HG03520 (cell line): Measurements from ENCODE around the gene C1QA.

Experiments
- ATAC-seq: cut with Tn5 transposase; IDR thresholded peaks from one replicate; pipeline ENCODE4 v1.9.1; 2021; ENCODE audit warnings: mild to moderate bottlenecking, moderate library complexity; ENCODE audit not compliant: unreplicated experiment

Gene C1QA

DNA sequence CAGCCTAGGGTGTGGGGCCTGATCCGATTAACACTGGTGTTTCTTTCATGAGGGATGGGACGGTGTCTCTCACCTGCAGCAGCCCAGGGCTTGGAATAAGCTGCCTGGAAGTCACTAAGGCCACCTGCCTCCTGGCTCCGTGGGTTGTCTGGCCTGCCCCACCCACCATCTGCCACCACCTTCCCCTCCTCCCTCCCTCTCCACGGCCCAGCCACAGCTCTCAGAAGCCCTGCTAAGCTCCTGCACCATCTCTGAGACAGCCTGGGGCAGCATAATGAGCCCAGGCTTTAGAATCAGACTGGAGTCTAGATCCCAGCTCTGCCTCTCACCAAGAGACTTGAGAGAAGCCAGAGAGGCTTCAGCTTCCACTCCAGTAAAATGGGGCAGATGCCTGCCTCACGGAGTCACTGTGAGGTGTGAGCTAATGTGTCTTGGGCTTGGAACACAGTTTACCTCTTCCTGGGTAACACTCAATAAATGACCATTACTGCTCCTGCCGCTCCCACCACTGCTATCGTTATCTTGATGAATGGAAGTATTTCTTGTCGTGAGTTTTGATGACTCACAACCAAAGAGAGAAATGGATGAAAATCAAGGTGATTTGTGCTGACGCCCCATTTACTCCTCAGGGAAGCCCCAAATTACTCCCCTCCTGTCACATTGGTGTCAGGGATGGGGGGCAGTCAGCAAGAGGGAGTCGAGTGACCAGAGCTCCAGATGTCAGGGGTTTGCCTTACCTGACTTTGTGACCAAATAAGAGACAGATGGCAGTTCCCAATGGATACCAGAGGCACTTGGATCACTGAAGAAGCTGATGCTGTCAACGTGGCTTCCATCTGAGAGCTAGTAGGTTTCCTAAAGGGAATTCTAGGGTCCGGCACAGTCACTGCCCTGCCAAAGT is 23.5 kb upstream of the C1QA start:
- no peak for ATAC-seq

DNA sequence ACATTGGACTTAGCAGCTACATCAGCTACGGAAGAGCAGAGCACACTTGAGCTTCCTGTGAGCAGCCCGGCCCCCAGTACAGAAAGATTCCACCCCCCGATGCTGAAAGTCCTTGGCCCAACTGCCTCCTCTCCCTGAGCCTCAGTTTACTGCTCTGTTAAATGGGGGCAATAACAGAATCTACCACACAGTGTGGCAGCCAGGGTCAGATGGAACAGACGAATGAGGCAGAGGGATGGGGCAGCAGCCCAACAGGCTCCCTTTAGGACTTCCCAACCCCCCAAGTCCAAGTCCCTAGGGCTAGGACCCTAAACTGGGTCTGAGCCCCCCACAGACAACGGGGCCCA is 22.9 kb upstream of the C1QA start:
- ATAC-seq, result no peak

DNA sequence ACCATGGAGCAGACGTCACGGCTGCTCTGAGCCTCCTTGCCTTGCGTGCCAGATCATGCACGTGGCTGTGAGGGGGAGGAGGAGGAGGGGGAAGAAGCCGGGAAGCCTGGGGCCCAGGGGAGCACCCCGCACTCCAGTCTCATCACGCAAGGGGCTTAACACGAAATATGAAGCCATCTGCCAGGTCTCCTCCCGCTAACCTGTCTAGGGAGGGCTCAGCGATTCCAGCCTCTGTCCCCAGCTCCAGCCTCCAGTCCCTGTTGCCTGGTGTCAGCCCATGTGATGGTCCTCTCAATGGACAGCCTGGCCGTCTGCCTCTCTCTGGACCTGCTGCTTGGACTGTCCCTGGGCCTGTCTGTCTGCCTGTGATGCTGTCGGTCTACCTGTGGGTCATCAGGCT is 22.5 kb upstream of the C1QA start:
- no peak for ATAC-seq

GRCh38 chr1:22615886-22616285 is 20.5 kb upstream of the C1QA start:
- ATAC-seq, result no peak

GRCh38 chr1:22616571-22616970 is 19.9 kb upstream of the C1QA start:
- ATAC-seq, result no peak

- ATAC-seq, result no peak
These were observed 18.4 kb upstream of the C1QA start for GRCh38 chr1:22618056-22618455.

- no peak for ATAC-seq
These were observed 17.2 kb upstream of the C1QA start for GRCh38 chr1:22619252-22619651.

DNA sequence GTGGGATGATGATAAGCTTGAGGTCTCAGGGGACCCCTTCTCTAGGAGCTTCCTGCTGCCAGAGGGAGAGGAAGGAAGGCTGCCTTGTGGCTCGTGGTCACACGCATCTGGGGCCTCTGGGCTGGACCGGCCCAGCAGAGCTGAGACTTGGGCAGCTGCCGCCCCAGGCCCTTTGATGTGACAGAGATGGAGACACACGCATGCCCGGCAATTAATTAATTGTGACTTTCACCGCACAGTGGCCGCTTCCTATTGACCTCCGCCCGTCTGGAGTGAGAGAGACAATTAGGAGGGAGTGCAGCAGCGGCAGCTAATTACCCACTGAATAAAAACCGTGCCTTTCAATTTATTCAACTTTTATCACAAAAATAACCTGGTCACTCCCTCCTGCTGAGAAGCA is 16.6 kb upstream of the C1QA start:
- ATAC-seq, result no peak

DNA sequence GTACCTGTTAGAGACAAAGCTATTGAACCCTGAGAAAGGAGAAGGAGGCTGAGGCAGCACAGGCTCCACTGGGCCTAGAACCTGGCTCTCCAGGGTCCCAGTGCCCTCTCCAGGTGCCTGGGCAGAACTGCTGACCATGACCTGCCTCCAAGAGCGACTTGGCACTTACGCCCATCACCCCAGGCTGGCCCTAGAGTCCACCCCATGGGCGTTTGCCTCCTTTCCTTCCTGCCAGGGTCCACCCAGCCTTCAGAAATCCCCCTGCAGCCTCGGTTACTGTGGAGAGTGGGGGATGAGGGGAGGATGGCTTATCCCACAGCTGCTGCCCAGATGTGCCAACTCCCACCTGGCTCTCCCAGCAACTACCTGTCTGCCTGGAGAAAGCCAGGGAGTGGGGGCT is 14.7 kb upstream of the C1QA start:
- ATAC-seq, result no peak

- no peak for ATAC-seq
These were observed 11.0 kb upstream of the C1QA start for GRCh38 chr1:22625262-22625925.

- no peak for ATAC-seq
These were observed 9.9 kb upstream of the C1QA start for GRCh38 chr1:22626237-22627157.

- no peak for ATAC-seq
These were observed 9.1 kb upstream of the C1QA start for GRCh38 chr1:22627331-22627730.

DNA sequence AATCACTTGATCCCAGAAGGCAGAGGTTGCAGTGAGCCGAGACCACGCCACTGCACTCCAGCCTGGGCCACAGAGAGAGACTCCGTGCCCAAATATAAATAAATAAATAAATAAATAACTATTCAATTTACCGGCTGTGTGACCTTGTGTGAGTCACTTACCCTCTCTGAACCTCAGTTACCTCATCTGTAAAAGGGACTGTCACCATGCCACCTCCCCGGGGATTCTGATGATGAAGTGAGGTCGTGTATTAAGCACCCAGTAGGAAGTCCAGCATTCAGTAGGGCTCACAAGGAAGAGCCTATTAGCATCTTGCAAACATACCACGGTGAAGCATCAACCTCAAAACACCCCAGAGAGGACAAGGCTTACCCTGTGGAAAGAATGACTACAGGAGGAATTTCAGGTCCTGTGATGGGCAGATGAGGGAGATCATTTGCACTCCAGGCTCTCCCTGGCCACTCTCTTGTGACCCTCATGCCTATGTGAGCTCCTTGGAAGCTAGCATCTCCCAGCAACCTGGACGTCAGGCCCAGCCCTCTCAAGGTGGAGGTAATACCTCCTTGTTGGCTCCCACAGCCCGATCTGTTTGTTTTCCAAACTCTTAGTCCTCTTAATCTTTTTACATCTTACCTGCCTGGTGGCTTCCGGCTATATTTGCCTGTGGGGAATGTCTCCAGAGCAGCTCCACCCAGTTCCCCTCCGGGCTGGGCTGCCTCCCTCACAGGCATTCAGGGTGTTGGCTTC is 7.6 kb upstream of the C1QA start:
- no peak for ATAC-seq

DNA sequence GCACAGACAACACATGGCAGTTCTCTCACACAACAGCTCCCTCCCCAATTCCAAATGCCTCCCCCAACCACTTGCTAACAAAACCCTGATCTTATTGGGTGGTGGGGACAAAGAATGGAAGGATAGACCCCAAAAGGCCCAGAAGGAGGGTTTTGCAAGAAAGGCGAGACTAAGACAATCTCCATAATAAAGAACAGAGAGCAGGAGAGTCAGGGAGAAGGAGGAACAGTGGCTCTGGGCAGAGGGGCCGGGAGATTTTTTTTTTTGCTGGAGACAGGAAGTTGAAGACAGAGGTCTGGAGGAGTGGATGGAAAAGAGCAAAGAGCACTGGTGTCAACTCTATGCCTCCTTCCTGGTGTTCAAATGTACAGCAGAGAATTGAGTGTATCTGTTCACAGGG is 6.5 kb upstream of the C1QA start:
- no peak for ATAC-seq

- no peak for ATAC-seq
These were observed 2.5 kb upstream of the C1QA start for GRCh38 chr1:22633697-22634463.

DNA sequence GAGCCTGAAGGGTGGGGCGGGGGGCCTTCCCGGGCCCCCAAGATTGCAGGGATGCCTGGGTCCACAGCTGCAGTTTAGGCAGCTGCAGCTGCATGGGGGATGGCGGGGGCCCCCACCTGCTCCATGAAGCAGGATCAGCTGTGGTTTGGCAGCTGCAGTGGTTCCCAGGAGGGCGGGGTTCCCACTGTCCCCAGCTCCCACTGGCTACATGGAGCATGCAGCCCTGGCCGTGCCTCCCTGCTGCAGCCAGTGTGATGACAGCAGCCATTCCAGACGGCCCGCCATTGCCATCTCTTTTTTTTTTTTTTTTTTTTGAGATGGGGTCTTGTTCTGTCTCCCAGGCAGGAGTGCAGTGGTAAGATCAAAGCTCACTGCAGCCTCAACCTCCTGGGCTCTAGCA is 992 bp upstream of the C1QA start:
- no peak for ATAC-seq

DNA sequence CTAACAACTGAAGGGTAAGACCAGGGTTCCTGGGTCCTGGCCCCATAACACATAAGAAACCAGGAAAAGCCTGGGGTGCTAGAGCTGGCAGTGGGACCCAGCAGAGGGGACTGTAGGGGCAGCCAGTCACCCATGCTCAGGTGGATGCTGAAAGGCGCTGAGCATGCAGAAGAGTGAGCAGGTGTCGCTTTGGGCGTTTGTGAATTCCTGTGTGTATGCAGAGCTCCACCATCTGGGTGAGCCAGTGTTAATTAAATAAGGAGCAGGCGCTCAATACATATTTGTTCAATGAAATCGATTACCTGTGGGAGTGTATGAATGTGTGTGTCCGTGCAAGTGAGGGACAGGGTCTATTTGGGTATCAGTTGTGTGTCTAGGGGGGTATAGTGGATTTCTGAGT is 499 bp downstream of the C1QA start:
- ATAC-seq, result no peak

DNA sequence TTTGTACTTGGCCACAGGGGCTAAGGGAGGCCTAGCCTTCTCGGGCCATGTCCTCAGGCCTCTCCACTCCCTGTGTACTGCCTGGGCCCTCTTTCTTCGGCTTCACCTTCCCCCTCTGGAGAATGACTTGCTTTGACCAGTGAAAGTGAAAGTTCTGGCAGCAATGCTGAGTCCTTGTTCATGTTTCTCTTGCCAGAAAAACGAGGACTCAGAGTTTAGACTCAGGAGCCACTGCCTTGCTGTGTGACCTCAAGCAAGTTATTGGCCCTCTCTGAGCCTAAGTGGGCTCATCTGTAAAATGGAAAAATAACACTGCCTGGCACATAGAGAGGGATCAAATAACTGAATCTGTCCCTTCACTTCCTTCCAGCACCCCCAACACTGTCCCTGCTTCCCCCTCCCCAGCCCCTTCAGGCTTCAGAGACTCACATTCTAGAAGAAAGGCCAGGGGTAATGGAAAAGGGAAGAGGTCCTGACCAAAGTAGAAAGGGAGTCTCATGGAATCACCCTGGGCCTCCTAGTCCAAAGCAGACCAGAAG is 1.5 kb downstream of the C1QA start:
- ATAC-seq, result no peak

GRCh38 chr1:22638476-22639234 is 2.2 kb downstream of the C1QA start:
- no peak for ATAC-seq
